ENCODE measurements around the gene TUBG1.

DNA sequence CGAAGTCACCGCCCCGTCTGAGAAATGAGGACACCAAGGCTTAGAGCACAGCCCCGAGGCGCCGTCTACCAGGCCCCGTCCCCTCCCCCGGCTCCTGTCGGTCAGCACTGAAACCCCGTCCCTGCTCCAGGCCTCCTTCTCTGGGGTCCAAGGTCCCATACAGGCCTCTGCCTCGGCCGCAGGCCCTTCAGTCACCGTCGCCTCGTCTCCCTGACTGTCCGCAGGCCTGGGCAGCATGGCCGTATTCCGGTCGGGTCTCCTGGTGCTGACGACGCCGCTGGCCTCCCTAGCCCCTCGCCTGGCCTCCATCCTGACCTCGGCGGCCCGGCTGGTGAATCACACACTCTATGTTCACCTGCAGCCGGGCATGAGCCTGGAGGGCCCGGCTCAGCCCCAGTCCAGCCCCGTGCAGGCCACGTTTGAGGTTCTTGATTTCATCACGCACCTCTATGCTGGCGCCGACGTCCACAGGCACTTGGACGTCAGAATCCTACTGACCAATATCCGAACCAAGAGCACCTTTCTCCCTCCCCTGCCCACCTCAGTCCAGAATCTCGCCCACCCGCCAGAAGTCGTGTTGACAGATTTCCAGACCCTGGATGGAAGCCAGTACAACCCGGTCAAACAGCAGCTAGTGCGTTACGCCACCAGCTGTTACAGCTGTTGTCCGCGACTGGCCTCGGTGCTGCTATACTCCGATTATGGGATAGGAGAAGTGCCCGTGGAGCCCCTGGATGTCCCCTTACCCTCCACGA, 46.9 kb upstream of the TUBG1 start:
- TF ChIP-seq EZH2 (IDR thresholded peaks at IDR 0.05; ENCODE audit: low read depth, low read length, severe bottlenecking) (no peak), EP300 (IDR thresholded peaks at IDR 0.05; ENCODE audit: borderline replicate concordance in 1 of 2, low read depth in 2 of 2, low read length in 2 of 2) (no peak), CTCF (IDR thresholded peaks at IDR 0.05; ENCODE audit: control extremely low read depth in 1 of 3, insufficient read depth in 1 of 3, low read depth in 1 of 3, low read length in 3 of 3) (no peak), POLR2A (IDR thresholded peaks at IDR 0.05; ENCODE audit: control extremely low read depth in 1 of 2, low read depth in 2 of 2, low read length in 2 of 2) (no peak), RAD21 (IDR thresholded peaks at IDR 0.05 in 1 of 2, conservative IDR thresholded peaks at IDR 0.05 in 1 of 2; ENCODE audit: low read depth in 2 of 2, low read length in 2 of 2) (no peak), RFX5 (IDR thresholded peaks at IDR 0.05; ENCODE audit: borderline replicate concordance, low read depth, low read length) (no peak), KDM1A (IDR thresholded peaks at IDR 0.05; ENCODE audit: borderline replicate concordance, low read length) (no peak), CHD1 (IDR thresholded peaks at IDR 0.05; ENCODE audit: low read depth, low read length) (no peak), TCF12 (IDR thresholded peaks at IDR 0.05; ENCODE audit: low read depth, low read length) (no peak), JUN (IDR thresholded peaks at IDR 0.05; ENCODE audit: low read depth, low read length) (no peak), CHD2 (IDR thresholded peaks at IDR 0.05; ENCODE audit: low read length) (no peak), BCL11A (IDR thresholded peaks at IDR 0.05; ENCODE audit: low read depth in 2 of 2, low read length in 2 of 2) (no peak)
- TF ChIP-seq, protein P1, sequence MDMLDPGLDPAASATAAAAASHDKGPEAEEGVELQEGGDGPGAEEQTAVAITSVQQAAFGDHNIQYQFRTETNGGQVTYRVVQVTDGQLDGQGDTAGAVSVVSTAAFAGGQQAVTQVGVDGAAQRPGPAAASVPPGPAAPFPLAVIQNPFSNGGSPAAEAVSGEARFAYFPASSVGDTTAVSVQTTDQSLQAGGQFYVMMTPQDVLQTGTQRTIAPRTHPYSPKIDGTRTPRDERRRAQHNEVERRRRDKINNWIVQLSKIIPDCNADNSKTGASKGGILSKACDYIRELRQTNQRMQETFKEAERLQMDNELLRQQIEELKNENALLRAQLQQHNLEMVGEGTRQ (IDR thresholded peaks at IDR 0.05; ENCODE audit: low read length): no peak

Data from H1 (cell line).